DND-41 (cell line): ENCODE measurements around the gene TRPM3.

Experiments used
- CTCF ChIP-seq: IDR thresholded peaks from 2 replicates; pipeline ENCODE4 v1.5.1; 2012; ENCODE audit warnings: borderline replicate concordance, low read length, moderate library complexity, mild to moderate bottlenecking; ENCODE audit not compliant: poor library complexity, severe bottlenecking; ENCODE audit errors: extremely low read depth
- EZH2 ChIP-seq: IDR thresholded peaks from 3 replicates; pipeline ENCODE4 v1.6.1; 2012; ENCODE audit warnings: borderline replicate concordance, low read depth, mild to moderate bottlenecking, moderate library complexity, low read length, inconsistent platforms; ENCODE audit not compliant: severe bottlenecking

GRCh38 chr9:70829591-70830265, 291.7 kb downstream of the TRPM3 start:
- TF ChIP-seq CTCF (no peak), EZH2 (no peak)
